ENCODE measurements around the gene HSD11B1. TPM values are rescaled to one million over a fixed set of nuclear protein-coding genes. Genes with fewer than 3 reads are reported as not detected.

HSD11B1 gene
- total and polyA plus RNA-seq, 2 donors (not counting 1 experiment from before 2014, with no cell fraction given): 7.1 to 31.5 TPM

- Histone ChIP-seq H3K36me3 (ENCODE audit: control insufficient read depth, insufficient read depth, low read length) (no peaks in the 10 kb centered on the region), H3K9ac (ENCODE audit: insufficient read depth, low read length) (no peak overlapping the region), H3K79me2 (ENCODE audit: control insufficient read depth, insufficient read depth, low read length) (no peaks in the 10 kb centered on the region), H3K27ac (ENCODE audit: insufficient read depth, low read length) (no peak overlapping the region), H2AFZ (ENCODE audit: low read length) (no peak overlapping the region), H4K20me1 (ENCODE audit: control insufficient read depth, extremely low read depth, insufficient read depth, low read length) (no peaks in the 10 kb centered on the region), H3K9me3 (ENCODE audit: control insufficient read depth, insufficient read depth, low read depth, low read length) (no peaks in the 10 kb centered on the region), H3K4me1 (ENCODE audit: control insufficient read depth, extremely low read depth, insufficient read depth, low read length) (no peaks in the 10 kb centered on the region), H3K4me3 (replicated peaks in 1 of 4; ENCODE audit: control extremely low read depth in 1 of 4, insufficient read depth in 1 of 4, low read depth in 3 of 4, low read length in 4 of 4) (no peak overlapping the region), H3K27me3 (ENCODE audit: control insufficient read depth, insufficient read depth, low read length) (peaks cover 8% of the 10 kb centered on the region), H3K4me2 (ENCODE audit: extremely low read depth, insufficient read depth, low read length) (no peak overlapping the region)
- no peak for TF ChIP-seq EZH2 (IDR thresholded peaks at IDR 0.05; ENCODE audit: low read length, missing control alignments)
- TF ChIP-seq, protein P1, sequence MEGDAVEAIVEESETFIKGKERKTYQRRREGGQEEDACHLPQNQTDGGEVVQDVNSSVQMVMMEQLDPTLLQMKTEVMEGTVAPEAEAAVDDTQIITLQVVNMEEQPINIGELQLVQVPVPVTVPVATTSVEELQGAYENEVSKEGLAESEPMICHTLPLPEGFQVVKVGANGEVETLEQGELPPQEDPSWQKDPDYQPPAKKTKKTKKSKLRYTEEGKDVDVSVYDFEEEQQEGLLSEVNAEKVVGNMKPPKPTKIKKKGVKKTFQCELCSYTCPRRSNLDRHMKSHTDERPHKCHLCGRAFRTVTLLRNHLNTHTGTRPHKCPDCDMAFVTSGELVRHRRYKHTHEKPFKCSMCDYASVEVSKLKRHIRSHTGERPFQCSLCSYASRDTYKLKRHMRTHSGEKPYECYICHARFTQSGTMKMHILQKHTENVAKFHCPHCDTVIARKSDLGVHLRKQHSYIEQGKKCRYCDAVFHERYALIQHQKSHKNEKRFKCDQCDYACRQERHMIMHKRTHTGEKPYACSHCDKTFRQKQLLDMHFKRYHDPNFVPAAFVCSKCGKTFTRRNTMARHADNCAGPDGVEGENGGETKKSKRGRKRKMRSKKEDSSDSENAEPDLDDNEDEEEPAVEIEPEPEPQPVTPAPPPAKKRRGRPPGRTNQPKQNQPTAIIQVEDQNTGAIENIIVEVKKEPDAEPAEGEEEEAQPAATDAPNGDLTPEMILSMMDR (conservative IDR thresholded peaks at IDR 0.05 in 1 of 2, IDR thresholded peaks at IDR 0.05 in 1 of 2; ENCODE audit: low read depth in 1 of 2, low read length in 2 of 2): no peak
- DNase-seq (ENCODE audit: low read depth in 2 of 2): no peak
These were observed 53.8 kb downstream of the HSD11B1 start for GRCh38 chr1:209758400-209758799.

GRCh38 chr1:209759829-209760359 lies 55.2 kb downstream of the HSD11B1 start:
- no peak overlapping the region for H2AFZ ChIP-seq (ENCODE audit: low read length)
- H3K27me3 ChIP-seq (ENCODE audit: control insufficient read depth, insufficient read depth, low read length): peaks cover 8% of the 10 kb centered on the region
- H3K9me3 ChIP-seq (ENCODE audit: control insufficient read depth, insufficient read depth, low read depth, low read length): no peaks in the 10 kb centered on the region
- no peak for DNase-seq (ENCODE audit: low read depth in 2 of 2)
- H3K36me3 ChIP-seq (ENCODE audit: control insufficient read depth, insufficient read depth, low read length): no peaks in the 10 kb centered on the region
- H4K20me1 ChIP-seq (ENCODE audit: control insufficient read depth, extremely low read depth, insufficient read depth, low read length): no peaks in the 10 kb centered on the region
- no peak overlapping the region for H3K4me2 ChIP-seq (ENCODE audit: extremely low read depth, insufficient read depth, low read length)
- TF ChIP-seq, protein P1 (conservative IDR thresholded peaks at IDR 0.05 in 1 of 2, IDR thresholded peaks at IDR 0.05 in 1 of 2; ENCODE audit: low read depth in 1 of 2, low read length in 2 of 2): no peak
- no peak for TF ChIP-seq EZH2 (IDR thresholded peaks at IDR 0.05; ENCODE audit: low read length, missing control alignments)
- H3K79me2 ChIP-seq (ENCODE audit: control insufficient read depth, insufficient read depth, low read length): no peaks in the 10 kb centered on the region
- H3K4me3 ChIP-seq (replicated peaks in 1 of 4; ENCODE audit: control extremely low read depth in 1 of 4, insufficient read depth in 1 of 4, low read depth in 3 of 4, low read length in 4 of 4): no peak overlapping the region
- no peaks in the 10 kb centered on the region for H3K4me1 ChIP-seq (ENCODE audit: control insufficient read depth, extremely low read depth, insufficient read depth, low read length)
- no peak overlapping the region for H3K27ac ChIP-seq (ENCODE audit: insufficient read depth, low read length)
- H3K9ac ChIP-seq (ENCODE audit: insufficient read depth, low read length): no peak overlapping the region

DNA sequence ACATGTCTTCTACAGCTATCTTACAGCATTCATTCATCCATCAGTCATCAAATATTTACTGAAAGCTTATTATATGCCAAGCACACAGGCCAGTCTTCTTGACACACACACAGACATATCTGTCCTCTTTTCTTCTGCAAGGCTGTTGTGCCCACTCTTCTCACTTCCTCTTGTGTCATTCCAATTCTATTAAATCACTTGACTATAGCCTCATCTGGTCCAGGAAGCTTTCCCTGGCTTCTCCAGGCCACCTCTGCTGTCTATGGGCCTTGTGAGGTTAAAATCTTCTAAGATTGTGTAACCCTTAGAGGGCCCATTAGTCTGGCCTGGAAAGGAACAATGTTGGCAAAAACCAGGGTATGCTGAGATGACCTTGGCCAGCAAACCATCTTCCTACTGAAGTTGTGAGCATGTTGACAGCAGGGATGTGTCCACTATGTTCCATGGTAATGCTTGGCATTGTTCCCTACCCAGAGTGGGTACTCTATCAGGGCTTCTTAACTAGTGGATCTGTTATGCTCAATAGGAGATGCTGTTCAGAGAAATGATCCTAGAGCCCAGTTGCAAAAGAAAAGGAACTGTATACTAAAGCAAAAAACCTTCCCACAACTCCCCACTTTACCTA lies 56.5 kb downstream of the HSD11B1 start:
- no peak for TF ChIP-seq EZH2 (IDR thresholded peaks at IDR 0.05; ENCODE audit: low read length, missing control alignments)
- TF ChIP-seq, protein P1 (conservative IDR thresholded peaks at IDR 0.05 in 1 of 2, IDR thresholded peaks at IDR 0.05 in 1 of 2; ENCODE audit: low read depth in 1 of 2, low read length in 2 of 2): no peak
- no peak for DNase-seq (ENCODE audit: low read depth in 2 of 2)

More for the DNA sequence above, 56.5 kb downstream of the HSD11B1 start:
- no peak overlapping the region for H3K27ac ChIP-seq (ENCODE audit: insufficient read depth, low read length)
- no peaks in the 10 kb centered on the region for H3K79me2 ChIP-seq (ENCODE audit: control insufficient read depth, insufficient read depth, low read length)
- H3K4me3 ChIP-seq (replicated peaks in 1 of 4; ENCODE audit: control extremely low read depth in 1 of 4, insufficient read depth in 1 of 4, low read depth in 3 of 4, low read length in 4 of 4): no peak overlapping the region
- no peak overlapping the region for H3K9ac ChIP-seq (ENCODE audit: insufficient read depth, low read length)
- no peaks in the 10 kb centered on the region for H4K20me1 ChIP-seq (ENCODE audit: control insufficient read depth, extremely low read depth, insufficient read depth, low read length)
- H3K36me3 ChIP-seq (ENCODE audit: control insufficient read depth, insufficient read depth, low read length): no peaks in the 10 kb centered on the region
- H3K27me3 ChIP-seq (ENCODE audit: control insufficient read depth, insufficient read depth, low read length): peaks cover 8% of the 10 kb centered on the region
- no peaks in the 10 kb centered on the region for H3K9me3 ChIP-seq (ENCODE audit: control insufficient read depth, insufficient read depth, low read depth, low read length)
- no peak overlapping the region for H2AFZ ChIP-seq (ENCODE audit: low read length)
- H3K4me2 ChIP-seq (ENCODE audit: extremely low read depth, insufficient read depth, low read length): no peak overlapping the region
- H3K4me1 ChIP-seq (ENCODE audit: control insufficient read depth, extremely low read depth, insufficient read depth, low read length): no peaks in the 10 kb centered on the region
